ENCODE measurements around the gene GASK1A.

- TF ChIP-seq POLR2A (IDR thresholded peaks at IDR 0.05; ENCODE audit: low read length) (no peak), GATA1 (IDR thresholded peaks at IDR 0.05; ENCODE audit: low read depth, low read length) (no peak)
Measured at GRCh38 chr3:43006825-43007224, 27.7 kb downstream of the GASK1A start.
